Measurements from ENCODE around the gene RRAGC. TPM values are rescaled to one million over a fixed set of nuclear protein-coding genes. Genes with fewer than 3 reads are reported as not detected.

The RRAGC gene
- total and polyA plus RNA-seq, 12 donors, result 6.9 to 32.3 (median 22.7) TPM

- peaks cover 2 to 90% (median 72%) of the 10 kb centered on the region in 7 donors for H3K27me3 ChIP-seq
- peak overlapping the region in 8 of 10 donors; percentile 4 to 42 (median 32) for H3K4me3 ChIP-seq
- H3K36me3 ChIP-seq, result no peaks in the 10 kb centered on the region
- WGBS, 2 donors, result 32 to 34% methylated on average over 45 of the region's 45 CpGs
- H3K27ac ChIP-seq, result no peak overlapping the region
- peaks cover 0 to 7% (median 0%) of the 10 kb centered on the region in 11 donors for H3K9me3 ChIP-seq
- H3K4me1 ChIP-seq, result peaks cover 0 to 17% (median 11%) of the 10 kb centered on the region in 9 donors
- DNase-seq (no peak), ATAC-seq (peak in 3 of 8 donors; percentile 18 to 44 (median 24))
- intact Hi-C loops (cut with DNase I), result loop anchor here in 9 of 10 donors (5.0 to 10.0 kb wide), 4 partner anchors 205 to 783 kb away; partner anchors contain the start of gene POU3F1 (in 2 of the 9)
- no peak for TF ChIP-seq CTCF (IDR thresholded peaks at IDR 0.05)
Measured at GRCh38 chr1:38817267-38818174, 42.1 kb downstream of the RRAGC start.

GRCh38 chr1:38815903-38816627, 43.5 kb downstream of the RRAGC start:
- peaks cover 0 to 7% (median 0%) of the 10 kb centered on the region in 11 donors for H3K9me3 ChIP-seq
- no peak overlapping the region for H3K27ac ChIP-seq
- H3K4me1 ChIP-seq, result peaks cover 0 to 17% (median 11%) of the 10 kb centered on the region in 9 donors
- WGBS, 2 donors, result 25 to 30% methylated on average over 36 of the region's 36 CpGs
- H3K4me3 ChIP-seq, result no peak overlapping the region
- DNase-seq (no peak), ATAC-seq (no peak)
- H3K36me3 ChIP-seq, result no peaks in the 10 kb centered on the region
- H3K27me3 ChIP-seq, result peaks cover 2 to 96% (median 78%) of the 10 kb centered on the region in 7 donors
- TF ChIP-seq CTCF (IDR thresholded peaks at IDR 0.05), result no peak
- intact Hi-C loops (cut with DNase I), result loop anchor here in 9 of 10 donors (5.0 to 10.0 kb wide), 4 partner anchors 204 to 781 kb away; partner anchors contain the start of gene POU3F1 (in 2 of the 9)

GRCh38 chr1:38814984-38815464, 44.5 kb downstream of the RRAGC start:
- intact Hi-C loops (cut with DNase I), result loop anchor here (5.0 to 10.0 kb wide), 4 partner anchors 203 to 780 kb away; partner anchors contain the start of gene POU3F1 (in 2 of the 10)
- ATAC-seq, result no peak
- Histone ChIP-seq H3K9me3 (peaks cover 0 to 7% (median 0%) of the 10 kb centered on the region in 11 donors), H3K27ac (no peak overlapping the region), H3K27me3 (peaks cover 2 to 97% (median 85%) of the 10 kb centered on the region in 7 donors), H3K4me1 (peaks cover 0 to 17% (median 11%) of the 10 kb centered on the region in 9 donors), H3K4me3 (no peak overlapping the region), H3K36me3 (no peaks in the 10 kb centered on the region)
- no peak for TF ChIP-seq CTCF (IDR thresholded peaks at IDR 0.05)
- WGBS, 2 donors, result 56 to 65% methylated on average over 1 of the region's 1 CpG
- DNase-seq, result no peak

All from heart right ventricle (tissue), 16 donors.